Keratinocyte (primary cell): ENCODE results near the gene TMEM100. TPM values are rescaled to one million over a fixed set of nuclear protein-coding genes. Genes with fewer than 3 reads are reported as not detected.

Experiments
- DNase-seq: peaks from one replicate; pipeline ENCODE4 v3.0.0-alpha.2; 2011; ENCODE audit warnings: low read depth, missing footprints, low spot score
- FAIRE-seq: peaks from 2 replicates; lab custom pipeline; 2011; peaks lifted over from hg19 to GRCh38; lab: Jason Lieb, UNC
- H2AFZ ChIP-seq: 2 replicates; pipeline ENCODE4 v1.6.0; 2012; ENCODE audit warnings: low read length, control low read depth, inconsistent platforms; ENCODE audit not compliant: control insufficient read depth
- H3K27ac ChIP-seq: 2 replicates; pipeline ENCODE4 v1.5.1; 2011; ENCODE audit warnings: low read length; ENCODE audit not compliant: control insufficient read depth, insufficient read depth
- H3K27me3 ChIP-seq: 3 replicates; pipeline ENCODE4 v1.6.0; 2011; ENCODE audit warnings: low read length; ENCODE audit not compliant: control insufficient read depth, insufficient read depth; ENCODE audit errors: extremely low read depth
- H3K36me3 ChIP-seq, 2 experiments: 2 replicates in 1 of 2; 3 replicates in 1 of 2; pipeline ENCODE4 v1.5.1; 2011; ENCODE audit warnings: low read length in 2 of 2, mild to moderate bottlenecking in 1 of 2; ENCODE audit not compliant: control insufficient read depth in 2 of 2, insufficient read depth in 2 of 2; ENCODE audit errors: extremely low read depth in 1 of 2
- H3K4me1 ChIP-seq: 3 replicates; pipeline ENCODE4 v1.5.1; 2011; ENCODE audit warnings: low read length; ENCODE audit not compliant: control insufficient read depth, insufficient read depth; ENCODE audit errors: extremely low read depth
- H3K4me2 ChIP-seq: 3 replicates; pipeline ENCODE4 v1.6.0; 2011; ENCODE audit warnings: low read depth, low read length; ENCODE audit not compliant: control insufficient read depth, insufficient read depth; ENCODE audit errors: extremely low read depth
- H3K4me3 ChIP-seq, 3 experiments: fragments of 200-600 bp in 1 of 3; sonication (generic) in 1 of 3; 2 replicates in 2 of 3; 3 replicates in 1 of 3; pipeline ENCODE4 v1.5.1; 2011 to 2016; ENCODE audit warnings: low read length in 3 of 3, mild to moderate bottlenecking in 3 of 3, control low read depth in 2 of 3, inconsistent platforms in 1 of 3, low read depth in 1 of 3, mixed read lengths in 1 of 3, mixed run types in 1 of 3, moderate library complexity in 1 of 3; ENCODE audit not compliant: control insufficient read depth in 2 of 3, insufficient read depth in 2 of 3; ENCODE audit errors: extremely low read depth in 1 of 3
- H3K79me2 ChIP-seq: 2 replicates; pipeline ENCODE4 v1.6.0; 2012; ENCODE audit warnings: low read length; ENCODE audit not compliant: control insufficient read depth, insufficient read depth
- H3K9ac ChIP-seq: 3 replicates; pipeline ENCODE4 v1.6.0; 2011; ENCODE audit warnings: low read length; ENCODE audit not compliant: control insufficient read depth, insufficient read depth; ENCODE audit errors: extremely low read depth
- H3K9me1 ChIP-seq: 3 replicates; pipeline ENCODE4 v1.6.0; 2011; ENCODE audit warnings: low read length; ENCODE audit not compliant: control insufficient read depth, insufficient read depth; ENCODE audit errors: extremely low read depth
- H3K9me3 ChIP-seq: 2 replicates; pipeline ENCODE4 v1.5.1; 2012; ENCODE audit warnings: low read depth, low read length; ENCODE audit not compliant: control insufficient read depth
- H4K20me1 ChIP-seq: 3 replicates; pipeline ENCODE4 v1.6.0; 2011; ENCODE audit warnings: low read length; ENCODE audit not compliant: control insufficient read depth, insufficient read depth; ENCODE audit errors: extremely low read depth
- CTCF ChIP-seq, 3 experiments: IDR thresholded peaks in 1 of 3; conservative IDR thresholded peaks in 1 of 3; optimal IDR thresholded peaks in 1 of 3; 2 replicates in 2 of 3; 3 replicates in 1 of 3; pipeline versions ENCODE3 to v1.5.1; 2011; ENCODE audit warnings: low read length in 3 of 3, mild to moderate bottlenecking in 3 of 3, moderate library complexity in 2 of 3, control low read depth in 1 of 3, inconsistent platforms in 1 of 3; ENCODE audit not compliant: insufficient read depth in 2 of 3; ENCODE audit errors: extremely low read depth in 1 of 3
- EZH2 ChIP-seq: IDR thresholded peaks from one replicate; pipeline ENCODE4 v1.6.1; 2012; ENCODE audit warnings: inconsistent platforms, mild to moderate bottlenecking, low read length, moderate library complexity
- dilution Hi-C: fragments of 300-500 bp; cut with MboI; formaldehyde crosslinking; loops from one replicate; pipeline ENCODE4 v1.7.0; 2020; ENCODE audit warnings: low sequenced_read_pairs; ENCODE audit not compliant: extremely low pct_ligation_motif_present
- polyA plus RNA-seq, 5 experiments: library from polyadenylated mRNA; depleted of rRNA in 3 of 5; stranded (reverse) in 3 of 5; stranded (forward) in 1 of 5; unstranded in 1 of 5; fragments of >200 nt; gene quantifications; 1 replicate in 1 of 5; 2 replicates in 3 of 5; 3 replicates in 1 of 5; pipeline versions ENCODE4 v1.2.1 to v1.2.3, GENCODE V29; 2011 to 2012; ENCODE audit warnings: missing spikeins in 2 of 5, low read depth in 1 of 5, low replicate concordance in 1 of 5

TMEM100 gene
- polyA plus RNA-seq, 1 donor (not counting 4 experiments of a cell fraction or from before 2014, with no cell fraction given): 0.18 TPM

GRCh38 chr17:55748841-55749240, 26.2 kb upstream of the TMEM100 start:
- dilution Hi-C loops: no loop called here
- Histone ChIP-seq H3K4me3 (no peak overlapping the region), H2AFZ (no peak overlapping the region), H3K27ac (no peak overlapping the region), H4K20me1 (no peaks in the 10 kb centered on the region), H3K9me1 (no peaks in the 10 kb centered on the region), H3K79me2 (peaks cover 5% of the 10 kb centered on the region), H3K27me3 (no peaks in the 10 kb centered on the region), H3K4me2 (no peak overlapping the region), H3K36me3 (no peaks in the 10 kb centered on the region), H3K4me1 (no peaks in the 10 kb centered on the region), H3K9ac (no peak overlapping the region), H3K9me3 (no peaks in the 10 kb centered on the region)
- FAIRE-seq: no peak
- no peak for DNase-seq
- TF ChIP-seq EZH2: no peak
- no peak for TF ChIP-seq CTCF (optimal IDR thresholded peaks at IDR 0.05 in 1 of 3, IDR thresholded peaks at IDR 0.05 in 1 of 3, conservative IDR thresholded peaks at IDR 0.05 in 1 of 3; ENCODE audit: extremely low read depth in 1 of 3, insufficient read depth in 2 of 3, low read length in 3 of 3)

- H3K27ac ChIP-seq: no peak overlapping the region
- no peaks in the 10 kb centered on the region for H3K9me1 ChIP-seq
- DNase-seq (no peak), FAIRE-seq (no peak)
- no peak overlapping the region for H3K9ac ChIP-seq
- H3K79me2 ChIP-seq: peaks cover 3% of the 10 kb centered on the region
- no peak overlapping the region for H3K4me2 ChIP-seq
- no peaks in the 10 kb centered on the region for H4K20me1 ChIP-seq
- H3K4me1 ChIP-seq: peaks cover 11% of the 10 kb centered on the region
- dilution Hi-C loops: no loop called here
- no peak overlapping the region for H2AFZ ChIP-seq
- TF ChIP-seq EZH2 (no peak), CTCF (optimal IDR thresholded peaks at IDR 0.05 in 1 of 3, IDR thresholded peaks at IDR 0.05 in 1 of 3, conservative IDR thresholded peaks at IDR 0.05 in 1 of 3; ENCODE audit: extremely low read depth in 1 of 3, insufficient read depth in 2 of 3, low read length in 3 of 3) (no peak)
- no peaks in the 10 kb centered on the region for H3K9me3 ChIP-seq
- H3K27me3 ChIP-seq: no peaks in the 10 kb centered on the region
- no peaks in the 10 kb centered on the region for H3K36me3 ChIP-seq
- no peak overlapping the region for H3K4me3 ChIP-seq
Measured at GRCh38 chr17:55747209-55747608, 24.5 kb upstream of the TMEM100 start.
